H1 (cell line): ENCODE results near the gene CARD14. TPM values are rescaled to one million over a fixed set of nuclear protein-coding genes. Genes with fewer than 3 reads are reported as not detected.

Experiments used
- CTCF ChIA-PET: fragments of 300-600 bp; sonication (Branson Sonifier 250); formaldehyde crosslinking; loops from one replicate; lab custom pipeline; 2021; ENCODE audit not compliant: partially characterized antibody; lab: Charles Lee
- POLR2A ChIA-PET: fragments of 300-600 bp; sonication (Branson Sonifier 250); formaldehyde crosslinking; loops from one replicate; lab custom pipeline; 2021; ENCODE audit warnings: inconsistent platforms; ENCODE audit not compliant: partially characterized antibody; lab: Charles Lee
- DNase-seq, 2 experiments: peaks; one replicate each; pipeline versions ENCODE4 v3.0.0 to v3.0.0-alpha.2; 2010 to 2022; ENCODE audit warnings: low spot score in 2 of 2, low read depth in 1 of 2, mixed read lengths in 1 of 2
- FAIRE-seq: peaks from 2 replicates; lab custom pipeline; 2011; peaks lifted over from hg19 to GRCh38; lab: Jason Lieb, UNC
- H2AFZ ChIP-seq: 2 replicates; pipeline ENCODE4 v1.8.1; 2012; ENCODE audit warnings: low read length, inconsistent platforms
- H2AK5ac ChIP-seq: 2 replicates; pipeline ENCODE4 v1.6.1; 2013; ENCODE audit warnings: low read depth, low read length
- H2BK120ac ChIP-seq: replicated peaks from 2 replicates; pipeline ENCODE3; 2013; ENCODE audit warnings: low read depth, low read length, inconsistent platforms
- H2BK12ac ChIP-seq: 2 replicates; pipeline ENCODE4 v1.6.1; 2013; ENCODE audit warnings: low read depth, low read length
- H2BK15ac ChIP-seq: 2 replicates; pipeline ENCODE4 v1.6.1; 2013; ENCODE audit warnings: low read length
- H2BK20ac ChIP-seq: 2 replicates; pipeline ENCODE4 v1.6.1; 2013; ENCODE audit warnings: low read length
- H2BK5ac ChIP-seq: 2 replicates; pipeline ENCODE4 v1.6.1; 2013; ENCODE audit warnings: low read depth, low read length
- H3K14ac ChIP-seq: 2 replicates; pipeline ENCODE4 v1.6.1; 2013; ENCODE audit warnings: inconsistent platforms; ENCODE audit not compliant: insufficient read length
- H3K18ac ChIP-seq: 2 replicates; pipeline ENCODE4 v1.6.1; 2013; ENCODE audit warnings: low read length; ENCODE audit errors: extremely low read depth
- H3K23ac ChIP-seq: 2 replicates; pipeline ENCODE4 v1.6.1; 2013; ENCODE audit warnings: inconsistent platforms; ENCODE audit not compliant: insufficient read length
- H3K23me2 ChIP-seq: 2 replicates; pipeline ENCODE4 v1.6.1; 2013; ENCODE audit warnings: low read depth, low read length
- H3K27ac ChIP-seq: 2 replicates; pipeline ENCODE4 v1.6.1; 2011; ENCODE audit warnings: low read depth, low read length, inconsistent platforms
- H3K27me3 ChIP-seq, 4 experiments: replicated peaks in 1 of 4; 1 replicate in 1 of 4; 2 replicates in 3 of 4; pipeline versions ENCODE4 v1.6.1 to v1.8.1; 2011 to 2013; ENCODE audit warnings: low read length in 3 of 4, mild to moderate bottlenecking in 3 of 4, inconsistent platforms in 2 of 4, mixed read lengths in 2 of 4, moderate library complexity in 1 of 4; ENCODE audit not compliant: control insufficient read depth in 3 of 4, insufficient read depth in 3 of 4; ENCODE audit errors: extremely low read depth in 1 of 4
- H3K36me3 ChIP-seq, 4 experiments: 2 replicates each; pipeline versions ENCODE4 v1.6.1 to v1.8.1; 2011 to 2013; ENCODE audit warnings: mild to moderate bottlenecking in 4 of 4, low read length in 3 of 4, moderate library complexity in 2 of 4, control low read depth in 1 of 4, inconsistent platforms in 1 of 4; ENCODE audit not compliant: insufficient read depth in 4 of 4, control insufficient read depth in 2 of 4
- H3K4ac ChIP-seq: replicated peaks from 2 replicates; pipeline ENCODE3; 2013; ENCODE audit warnings: low read length, low read depth, mixed read lengths, inconsistent platforms; ENCODE audit not compliant: insufficient read length
- H3K4me1 ChIP-seq, 4 experiments: replicated peaks in 1 of 4; 1 replicate in 1 of 4; 2 replicates in 3 of 4; pipeline versions ENCODE4 v1.6.1 to v1.8.1; 2011 to 2013; ENCODE audit warnings: low read length in 3 of 4, inconsistent platforms in 2 of 4, mixed read lengths in 1 of 4; ENCODE audit not compliant: insufficient read depth in 4 of 4, control insufficient read depth in 3 of 4
- H3K4me2 ChIP-seq, 2 experiments: 2 replicates each; pipeline versions ENCODE4 v1.6.1 to v1.8.1; 2011 to 2013; ENCODE audit warnings: low read depth in 2 of 2, low read length in 2 of 2, control low read depth in 1 of 2, inconsistent platforms in 1 of 2, mild to moderate bottlenecking in 1 of 2; ENCODE audit not compliant: insufficient read depth in 1 of 2
- H3K4me3 ChIP-seq, 4 experiments: fragments of 200-600, 300-600 bp in 1 of 4; sonication (generic), shearing (Covaris generic), sonication (Bioruptor Twin) in 1 of 4; 2 replicates each; pipeline versions ENCODE4 v1.5.1 to v1.8.1; 2011 to 2016; ENCODE audit warnings: low read length in 4 of 4, low read depth in 3 of 4, control low read depth in 2 of 4, inconsistent platforms in 2 of 4, mild to moderate bottlenecking in 2 of 4, mixed read lengths in 1 of 4, moderate library complexity in 1 of 4; ENCODE audit not compliant: insufficient read depth in 2 of 4; ENCODE audit errors: extremely low read depth in 1 of 4
- H3K56ac ChIP-seq: replicated peaks from 2 replicates; pipeline ENCODE3; 2013; ENCODE audit warnings: low read depth, mild to moderate bottlenecking, mixed read lengths, low read length, inconsistent platforms; ENCODE audit not compliant: insufficient read length
- H3K79me1 ChIP-seq: 2 replicates; pipeline ENCODE4 v1.6.1; 2013; ENCODE audit warnings: low read depth, low read length, control low read depth
- H3K79me2 ChIP-seq, 2 experiments: 2 replicates each; pipeline versions ENCODE4 v1.6.1 to v1.8.1; 2012 to 2013; ENCODE audit warnings: low read length in 2 of 2, mild to moderate bottlenecking in 2 of 2, inconsistent platforms in 1 of 2; ENCODE audit not compliant: insufficient read depth in 2 of 2, control insufficient read depth in 1 of 2
- H3K9ac ChIP-seq, 4 experiments: replicated peaks in 1 of 4; 1 replicate in 1 of 4; 2 replicates in 3 of 4; pipeline versions ENCODE4 v1.6.1 to v1.8.1; 2011 to 2013; ENCODE audit warnings: low read depth in 3 of 4, low read length in 3 of 4, control low read depth in 2 of 4, mild to moderate bottlenecking in 2 of 4, moderate library complexity in 2 of 4, inconsistent platforms in 1 of 4; ENCODE audit errors: extremely low read depth in 1 of 4
- H3K9me3 ChIP-seq, 2 experiments: 2 replicates each; pipeline versions ENCODE4 v1.6.1 to v1.8.1; 2012 to 2013; ENCODE audit warnings: mild to moderate bottlenecking in 2 of 2, moderate library complexity in 2 of 2, control low read depth in 1 of 2, inconsistent platforms in 1 of 2, low read depth in 1 of 2, low read length in 1 of 2, mixed read lengths in 1 of 2; ENCODE audit not compliant: insufficient read depth in 2 of 2
- H4K20me1 ChIP-seq, 2 experiments: replicated peaks in 1 of 2; 2 replicates each; pipeline versions ENCODE3 to v1.8.1; 2011 to 2013; ENCODE audit warnings: inconsistent platforms in 2 of 2, low read length in 2 of 2, mild to moderate bottlenecking in 1 of 2; ENCODE audit not compliant: insufficient read depth in 2 of 2, control insufficient read depth in 1 of 2
- H4K5ac ChIP-seq: 2 replicates; pipeline ENCODE4 v1.6.1; 2013; ENCODE audit warnings: low read length, low read depth, mixed read lengths, inconsistent platforms; ENCODE audit not compliant: insufficient read length
- H4K8ac ChIP-seq: 2 replicates; pipeline ENCODE4 v1.8.0; 2013; ENCODE audit warnings: mild to moderate bottlenecking, moderate library complexity, low read length, inconsistent platforms; ENCODE audit not compliant: insufficient read depth; ENCODE audit errors: extremely low read depth
- H4K91ac ChIP-seq: replicated peaks from 2 replicates; pipeline ENCODE3; 2013; ENCODE audit warnings: low read length, mixed read lengths, inconsistent platforms; ENCODE audit not compliant: insufficient read length
- CEBPB ChIP-seq: IDR thresholded peaks from 2 replicates; pipeline ENCODE4 v1.6.1; 2012; ENCODE audit warnings: low read depth, low read length
- CREB1 ChIP-seq: IDR thresholded peaks from 2 replicates; pipeline ENCODE4 v1.6.1; 2012; ENCODE audit warnings: inconsistent platforms
- GTF2F1 ChIP-seq: IDR thresholded peaks from 2 replicates; pipeline ENCODE4 v1.6.1; 2012; ENCODE audit warnings: low read depth, low read length, improper control_type of control experiment, borderline replicate concordance
- HDAC2 ChIP-seq, 2 experiments: fragments of 300-600 bp in 1 of 2; sonication (generic) in 1 of 2; IDR thresholded peaks; 2 replicates each; pipeline ENCODE4 v1.6.1; 2011 to 2012; ENCODE audit warnings: low read depth in 2 of 2, low read length in 2 of 2, mild to moderate bottlenecking in 2 of 2, moderate library complexity in 2 of 2, borderline replicate concordance in 1 of 2, inconsistent platforms in 1 of 2
- JUN ChIP-seq: IDR thresholded peaks from 2 replicates; pipeline ENCODE4 v1.6.1; 2011; ENCODE audit warnings: low read depth, mild to moderate bottlenecking, improper control_type of control experiment, low read length
- KDM5A ChIP-seq: fragments of 200-600 bp; IDR thresholded peaks from 2 replicates; pipeline ENCODE4 v1.7.1; 2012; ENCODE audit warnings: mild to moderate bottlenecking, low read length, inconsistent platforms, mixed read lengths
- MAX ChIP-seq: IDR thresholded peaks from 2 replicates; pipeline ENCODE4 v1.6.1; 2012; ENCODE audit warnings: inconsistent platforms
- RAD21 ChIP-seq, 2 experiments: IDR thresholded peaks in 1 of 2; conservative IDR thresholded peaks in 1 of 2; 2 replicates each; pipeline ENCODE4 v1.6.1; 2011; ENCODE audit warnings: low read depth in 2 of 2, low read length in 2 of 2, improper control_type of control experiment in 1 of 2, inconsistent platforms in 1 of 2, mild to moderate bottlenecking in 1 of 2, moderate library complexity in 1 of 2
- TAF7 ChIP-seq: optimal IDR thresholded peaks from 2 replicates; pipeline ENCODE3; 2011; ENCODE audit warnings: low read depth, mild to moderate bottlenecking, inconsistent platforms, low read length, moderate library complexity, borderline replicate concordance
- TEAD4 ChIP-seq: IDR thresholded peaks from 2 replicates; pipeline ENCODE4 v1.6.1; 2012; ENCODE audit warnings: low read depth, low read length, inconsistent platforms, mixed read lengths
- ZNF274 ChIP-seq: IDR thresholded peaks from 2 replicates; pipeline ENCODE4 v1.7.0; 2012; ENCODE audit warnings: low read length, borderline replicate concordance; ENCODE audit errors: extremely low read depth
- WGBS, 2 experiments: shearing (Covaris generic) in 1 of 2; methylation state at CpG; one replicate each; pipeline versions ENCODE4 v1.1.6 to v1.1.7; 2013 to 2015; ENCODE audit warnings: low lambda C conversion rate in 2 of 2, mixed read lengths in 2 of 2, inconsistent platforms in 1 of 2, low coverage in 1 of 2, missing lambda C conversion rate in 1 of 2; ENCODE audit not compliant: insufficient replicate concordance in 2 of 2, insufficient coverage in 1 of 2, insufficient read length in 1 of 2; ENCODE audit errors: extremely low coverage in 1 of 2, missing lambda C conversion rate in 1 of 2; 5-methylcytosine and 5-hydroxymethylcytosine counted together
- polyA plus RNA-seq, 7 experiments: library from polyadenylated mRNA; depleted of rRNA in 3 of 7; stranded (reverse) in 5 of 7; unstranded in 2 of 7; fragments of >200 nt in 5 of 7; fragments of 200-250 nt in 2 of 7; gene quantifications; 1 replicate in 5 of 7; 2 replicates in 1 of 7; 4 replicates in 1 of 7; pipeline versions ENCODE4 v1.2.1 to v1.2.3, GENCODE V29; 2011 to 2013; ENCODE audit warnings: missing spikeins in 2 of 7, mixed read lengths in 2 of 7
- total RNA-seq: library from RNA; stranded (reverse); fragmentation: NEBNext Ultra II Directional; extraction: Animal tissue kit (Norgen Biotek cat#: 25700); gene quantifications from 2 replicates; pipeline ENCODE4 v1.2.1, GENCODE V29; 2021

CARD14 gene
- total and polyA plus RNA-seq, 2 of the 8 experiments (the other 6 are each of a cell fraction or from before 2014, with no cell fraction given), result 0.08 TPM; not detected in 1

- Histone ChIP-seq H3K79me2 (no peaks in the 10 kb centered on the region), H3K27me3 (no peaks in the 10 kb centered on the region; a peak in 1 of 7 replicates), H4K5ac (no peak overlapping the region), H4K20me1 (peaks cover 0 to 13% of the 10 kb centered on the region in 2 experiments), H3K27ac (no peak overlapping the region), H2BK5ac (no peak overlapping the region), H3K4me2 (no peak overlapping the region), H3K36me3 (peaks cover 2 to 8% (median 4%) of the 10 kb centered on the region in 4 experiments; a peak in 5 of 8 replicates), H2BK120ac (no peak overlapping the region), H4K91ac (no peak overlapping the region), H3K18ac (no peak overlapping the region), H3K4me3 (no peak overlapping the region), H3K56ac (no peak overlapping the region), H3K23me2 (peaks cover 6% of the 10 kb centered on the region; the same call in 1 of the 2 replicates), H3K23ac (no peak overlapping the region), H2AFZ (no peak overlapping the region), H2BK12ac (no peak overlapping the region), H3K9me3 (no peaks in the 10 kb centered on the region), H2AK5ac (no peak overlapping the region), H2BK20ac (no peak overlapping the region), H3K9ac (no peak overlapping the region), H4K8ac (no peak overlapping the region), H3K4me1 (peaks cover 0 to 6% (median 5%) of the 10 kb centered on the region in 4 experiments; a peak in 4 of 7 replicates), H3K4ac (no peak overlapping the region), H3K14ac (no peak overlapping the region), H3K79me1 (peaks cover 6% of the 10 kb centered on the region; the same call in 1 of the 2 replicates), H2BK15ac (no peak overlapping the region)
- POLR2A ChIA-PET, result no interaction called here
- no peak for DNase-seq
- no peak for FAIRE-seq
- WGBS, 2 experiments, result 92% methylated on average over 38 of the region's 40 CpGs; no CpG with 5 or more reads in 1 of the 2 experiments
- CTCF ChIA-PET, result interaction anchor here (0.9 to 2.5 kb wide), 2 partner anchors 145 to 785 kb away, joined by 5 to 7 read pairs; no protein-coding TSS in a partner anchor
- TF ChIP-seq CEBPB (no peak), GTF2F1 (no peak), MAX (no peak), CREB1 (no peak), KDM5A (no peak), TAF7 (no peak), HDAC2 (IDR thresholded peaks at IDR 0.05; ENCODE audit: borderline replicate concordance in 1 of 2, low read depth in 2 of 2, low read length in 2 of 2) (no peak), JUN (no peak), ZNF274 (no peak), RAD21 (IDR thresholded peaks at IDR 0.05 in 1 of 2, conservative IDR thresholded peaks at IDR 0.05 in 1 of 2; ENCODE audit: low read depth in 2 of 2, low read length in 2 of 2) (no peak), TEAD4 (no peak)
Measured at GRCh38 chr17:80216473-80217456, 46.9 kb downstream of the CARD14 start.
